ENCODE measurements around the gene RXRA. TPM values are rescaled to one million over a fixed set of nuclear protein-coding genes. Genes with fewer than 3 reads are reported as not detected.

RXRA gene
- total RNA-seq, 1 donor from 2014 or later = 85.7 TPM

DNA sequence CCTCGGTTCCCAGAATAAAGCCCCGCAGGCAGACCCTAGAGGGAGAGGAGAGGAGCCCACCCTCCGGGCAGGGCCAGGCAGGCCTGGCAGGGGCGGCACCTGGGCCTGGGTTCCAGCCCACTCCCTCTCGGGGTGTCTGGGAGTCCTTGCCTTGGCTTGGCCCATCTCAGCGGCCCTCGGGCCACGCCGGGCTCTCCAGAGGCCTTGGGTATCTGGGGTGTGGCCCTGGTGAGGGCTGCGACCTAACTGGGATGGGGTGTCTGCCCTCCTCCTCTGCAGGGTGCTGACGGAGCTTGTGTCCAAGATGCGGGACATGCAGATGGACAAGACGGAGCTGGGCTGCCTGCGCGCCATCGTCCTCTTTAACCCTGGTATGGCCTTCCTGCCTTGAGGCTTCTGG is 105.4 kb downstream of the RXRA start:
- intact Hi-C loops (cut with DNase I) = no loop called here
- Histone ChIP-seq H3K36me3 (peaks cover 67% of the 10 kb centered on the region), H3K4me1 (peaks cover 53% of the 10 kb centered on the region)

GRCh38 chr9:134432471-134432870 is 106.2 kb downstream of the RXRA start:
- Histone ChIP-seq H3K27ac (no peak overlapping the region), H3K27me3 (ENCODE audit: low read depth) (no peaks in the 10 kb centered on the region), H3K4me1 (peaks cover 62% of the 10 kb centered on the region), H3K4me3 (no peak overlapping the region), H3K9me3 (no peaks in the 10 kb centered on the region), H3K36me3 (peaks cover 70% of the 10 kb centered on the region)
- TF ChIP-seq CTCF (IDR thresholded peaks at IDR 0.05) = no peak
- intact Hi-C loops (cut with DNase I) = no loop called here
- ATAC-seq = no peak
- DNase-seq = no peak

More for the DNA sequence above, 105.4 kb downstream of the RXRA start:
- Histone ChIP-seq H3K27me3 (ENCODE audit: low read depth) (no peaks in the 10 kb centered on the region), H3K9me3 (no peaks in the 10 kb centered on the region), H3K27ac (peak overlapping the region; percentile 18), H3K4me3 (no peak overlapping the region)
- no peak for TF ChIP-seq CTCF (IDR thresholded peaks at IDR 0.05)
- ATAC-seq (no peak), DNase-seq (no peak)

DNA sequence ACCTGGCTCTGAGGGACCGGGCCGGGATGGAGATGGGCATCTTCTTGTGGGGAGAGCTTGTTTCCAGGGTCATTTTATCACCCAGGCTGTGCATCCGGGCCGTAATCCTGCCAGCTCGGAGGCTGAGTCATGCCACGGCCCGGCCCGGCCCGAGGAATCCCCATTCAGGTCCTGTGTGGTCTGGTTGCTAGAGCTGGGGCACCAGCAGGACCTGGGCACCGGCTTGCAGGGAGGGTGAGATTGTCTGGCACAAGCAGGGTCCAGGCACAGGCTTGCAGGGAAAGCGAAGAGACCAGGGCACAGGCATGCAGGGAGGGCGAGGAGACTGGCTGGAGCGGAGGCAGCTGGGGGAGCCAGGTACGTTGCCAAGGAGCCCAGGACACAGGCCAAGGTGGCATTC is 106.8 kb downstream of the RXRA start:
- peaks cover 68% of the 10 kb centered on the region for H3K4me1 ChIP-seq

GRCh38 chr9:134433909-134434882 is 107.9 kb downstream of the RXRA start:
- Histone ChIP-seq H3K36me3 (peaks cover 69% of the 10 kb centered on the region), H3K4me3 (peak overlapping the region; percentile 7), H3K9me3 (no peaks in the 10 kb centered on the region), H3K4me1 (peaks cover 73% of the 10 kb centered on the region), H3K27ac (peak overlapping the region; percentile 77), H3K27me3 (ENCODE audit: low read depth) (no peaks in the 10 kb centered on the region)
- DNase-seq = no peak
- TF ChIP-seq CTCF (IDR thresholded peaks at IDR 0.05) = no peak
- peak; percentile 2 to 5 for ATAC-seq
- intact Hi-C loops (cut with DNase I) = no loop called here

More for the DNA sequence above, 106.8 kb downstream of the RXRA start:
- Histone ChIP-seq H3K27me3 (ENCODE audit: low read depth) (no peaks in the 10 kb centered on the region), H3K4me3 (no peak overlapping the region), H3K27ac (peak overlapping the region; percentile 6), H3K9me3 (no peaks in the 10 kb centered on the region), H3K36me3 (peaks cover 73% of the 10 kb centered on the region)
- intact Hi-C loops (cut with DNase I) = no loop called here
- no peak for DNase-seq
- ATAC-seq = no peak
- no peak for TF ChIP-seq CTCF (IDR thresholded peaks at IDR 0.05)

DNA sequence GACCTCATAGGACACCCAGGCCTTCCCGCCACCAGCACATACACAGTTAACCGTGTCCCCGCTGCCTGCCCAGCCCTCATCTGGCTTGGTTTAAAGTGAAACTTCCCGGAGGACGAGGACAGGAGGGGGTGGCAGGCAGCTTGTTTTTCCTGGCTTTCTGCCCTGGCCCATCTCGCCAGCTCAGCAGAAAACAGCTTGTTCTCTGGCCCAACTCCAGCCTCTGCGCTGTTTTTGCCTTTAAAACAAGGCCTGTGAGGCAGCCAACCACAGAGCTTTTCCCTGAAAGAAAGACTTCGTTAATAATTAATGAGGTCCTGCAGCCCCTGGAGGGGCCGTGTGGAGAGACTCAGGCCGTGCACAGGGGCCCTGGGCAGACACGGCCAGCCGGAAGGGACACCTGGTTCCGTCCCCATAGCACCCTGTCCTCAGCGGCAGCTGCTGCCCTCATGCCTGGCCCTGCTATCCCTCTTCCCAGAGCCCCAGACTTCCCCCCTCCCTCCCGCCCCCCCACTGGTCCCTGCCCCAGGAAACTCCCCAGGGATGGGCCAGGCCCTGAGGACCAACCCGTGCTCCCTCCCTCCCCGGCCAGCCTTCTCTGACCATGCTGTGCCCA is 108.7 kb downstream of the RXRA start:
- Histone ChIP-seq H3K27ac (peak overlapping the region; percentile 77), H3K9me3 (no peaks in the 10 kb centered on the region), H3K27me3 (ENCODE audit: low read depth) (no peaks in the 10 kb centered on the region), H3K36me3 (peaks cover 67% of the 10 kb centered on the region), H3K4me1 (peaks cover 73% of the 10 kb centered on the region), H3K4me3 (peak overlapping the region; percentile 7)
- ATAC-seq = peak; percentile 79 to 81
- peak; percentile 93 for DNase-seq
- no peak for TF ChIP-seq CTCF (IDR thresholded peaks at IDR 0.05)
- intact Hi-C loops (cut with DNase I) = no loop called here

Measured in lower lobe of right lung (tissue), 2 donors.